ENCODE results near the gene FRRS1L.

FRRS1L gene

DNA sequence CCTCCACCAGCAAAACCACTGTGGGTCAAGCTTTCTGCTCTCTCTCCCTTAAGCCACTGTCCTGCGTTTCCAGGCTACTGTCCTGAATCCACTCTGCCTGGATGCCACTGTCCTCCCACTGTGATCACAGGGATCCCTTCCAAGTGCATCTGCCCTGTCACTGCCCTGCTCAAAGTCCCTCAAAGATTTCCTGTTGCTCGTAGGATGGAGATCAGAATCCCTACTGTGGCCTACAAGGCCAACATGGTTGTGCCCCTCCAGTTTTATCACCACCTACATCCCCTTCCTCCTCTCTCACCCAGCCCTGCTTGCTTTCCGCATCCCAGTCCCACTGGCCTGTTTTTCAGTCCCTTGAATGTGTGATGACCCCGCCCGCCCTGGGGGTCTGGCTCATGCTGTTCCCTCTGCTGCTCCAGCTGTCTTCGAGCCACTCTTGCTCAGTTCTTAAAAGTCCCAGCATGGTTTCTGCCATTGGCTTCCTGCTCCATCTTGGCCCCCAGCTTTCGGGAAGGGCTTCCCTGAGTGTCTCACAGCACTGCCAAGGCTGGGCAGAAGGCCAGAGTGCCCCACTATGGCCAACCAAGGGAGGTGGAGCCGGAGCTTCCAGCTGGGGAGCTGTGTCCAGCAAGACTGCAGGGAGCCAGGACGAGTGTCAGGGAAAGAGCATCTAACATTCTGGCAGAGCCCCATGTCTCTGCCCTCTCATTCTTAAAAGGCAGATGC, 12.9 kb upstream of the FRRS1L start:
- H3K27ac ChIP-seq: no peak overlapping the region
- DNase-seq (ENCODE audit: low read depth, low spot score): no peak

DNA sequence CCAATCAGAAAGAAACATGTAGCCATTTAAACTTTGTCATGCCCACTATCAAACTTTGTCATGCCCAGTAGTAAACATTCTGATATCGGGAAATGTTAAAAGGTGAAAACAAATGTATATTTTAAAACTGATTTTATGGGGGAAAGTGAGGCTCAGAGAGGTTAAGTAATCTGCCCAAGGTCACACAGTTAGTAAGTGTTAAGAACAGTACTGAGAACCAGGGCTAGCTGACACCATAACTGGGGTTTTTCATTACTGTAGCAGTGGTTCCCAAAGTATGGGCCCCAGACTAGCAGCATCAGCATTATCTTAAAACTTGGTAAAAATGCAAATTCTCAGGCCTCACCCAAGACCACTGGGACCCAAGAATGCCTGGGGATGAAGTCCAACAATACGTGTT, 9.9 kb upstream of the FRRS1L start:
- no peak for DNase-seq (ENCODE audit: low read depth, low spot score)
- H3K27ac ChIP-seq: no peak overlapping the region

DNA sequence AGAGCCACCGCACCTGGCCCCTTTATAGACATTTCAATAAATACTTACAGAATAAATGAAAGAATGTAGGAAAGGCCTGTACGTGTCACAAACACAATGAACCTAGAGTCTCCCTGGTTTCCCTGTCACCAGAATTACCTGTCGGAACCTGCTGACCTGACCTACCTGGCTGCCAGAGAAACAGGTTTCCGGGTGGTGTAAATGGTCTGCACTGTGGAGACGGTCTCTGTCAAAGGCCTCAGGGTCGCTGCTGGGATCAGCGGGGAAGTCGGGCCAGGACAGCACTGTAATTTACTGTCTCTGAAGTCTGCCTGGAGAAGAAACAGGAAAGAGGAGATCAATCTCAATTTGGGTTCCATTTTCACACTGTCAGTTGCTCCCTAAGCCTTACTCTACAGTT, 9.3 kb upstream of the FRRS1L start:
- DNase-seq (ENCODE audit: low read depth, low spot score): no peak
- H3K27ac ChIP-seq: no peak overlapping the region

DNA sequence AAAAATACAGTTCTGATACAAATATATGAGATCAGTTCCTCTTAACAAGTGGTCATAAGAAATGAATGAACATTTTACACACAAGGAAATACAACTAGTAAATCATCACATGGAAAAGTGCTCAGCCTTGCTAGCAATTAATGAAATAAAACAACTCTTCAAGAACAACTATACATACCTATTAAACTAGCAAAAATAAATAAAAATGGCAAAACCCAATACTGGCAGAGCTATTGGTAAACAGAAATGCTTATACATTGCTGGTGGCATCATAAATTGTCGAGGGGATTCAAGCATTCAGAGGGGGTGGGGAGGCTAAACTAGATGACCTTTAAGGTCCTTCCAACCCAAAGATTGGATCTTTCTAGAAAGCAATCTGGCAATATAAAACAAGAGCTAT, 5.9 kb upstream of the FRRS1L start:
- H3K27ac ChIP-seq: no peak overlapping the region
- no peak for DNase-seq (ENCODE audit: low read depth, low spot score)

DNA sequence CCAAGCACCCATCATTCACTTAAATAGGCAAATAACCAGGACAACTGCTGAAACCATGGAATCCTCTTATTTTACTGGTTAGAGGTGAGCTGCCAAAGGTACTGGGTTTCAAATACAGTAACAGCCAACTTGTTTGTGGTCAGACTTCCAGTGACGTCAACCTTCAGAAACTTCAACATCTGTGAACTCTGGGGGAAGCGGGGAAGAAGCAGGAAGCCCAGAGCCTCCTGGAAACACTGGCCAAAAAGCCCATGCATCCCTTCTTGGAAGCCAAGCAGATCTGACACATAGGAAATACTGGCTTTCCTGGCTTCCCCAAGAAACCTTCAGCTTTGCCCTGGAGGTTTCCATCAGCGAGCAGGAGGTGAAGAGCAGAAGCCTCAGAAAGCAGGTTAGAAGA, 4.9 kb upstream of the FRRS1L start:
- no peak overlapping the region for H3K27ac ChIP-seq
- DNase-seq (ENCODE audit: low read depth, low spot score): no peak

DNA sequence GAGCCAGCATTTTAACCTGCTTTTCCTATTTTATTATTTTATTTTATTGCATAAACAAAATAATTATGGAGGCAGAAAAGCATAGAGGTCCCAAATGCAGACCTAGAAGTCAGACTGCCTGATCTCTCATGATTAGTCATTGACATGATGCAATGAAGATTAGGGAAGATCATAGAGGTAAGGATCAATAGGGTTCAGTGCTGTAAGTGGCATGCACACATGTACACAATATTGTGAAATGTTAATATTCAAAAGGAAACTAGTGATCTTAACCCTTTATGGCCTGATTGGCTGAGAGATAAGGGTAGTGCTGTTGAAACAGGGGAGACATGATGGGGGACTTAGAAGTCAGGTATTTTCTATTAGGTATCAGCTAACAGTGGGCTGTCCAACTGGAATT, 1.1 kb upstream of the FRRS1L start:
- no peak overlapping the region for H3K27ac ChIP-seq
- no peak for DNase-seq (ENCODE audit: low read depth, low spot score)

DNA sequence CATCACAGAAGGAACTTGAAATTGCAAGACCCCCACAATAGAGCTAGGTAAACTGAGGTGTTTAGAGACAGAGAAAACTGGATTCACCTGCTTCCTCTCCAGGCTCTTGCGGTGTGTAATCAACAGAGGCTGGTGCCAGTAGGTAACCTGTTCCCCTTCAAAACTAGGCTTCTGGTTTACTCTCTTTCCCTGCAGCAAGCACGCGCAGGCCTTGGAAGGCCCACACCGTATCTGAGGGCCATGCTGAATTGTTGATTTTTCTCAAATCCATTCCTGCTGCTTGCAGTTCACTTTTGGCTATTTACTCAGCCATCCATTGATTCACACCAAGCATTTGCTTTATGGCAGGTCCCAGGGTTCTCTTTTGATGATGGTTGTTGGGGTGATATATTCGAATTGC, 667 bp upstream of the FRRS1L start:
- DNase-seq (ENCODE audit: low read depth, low spot score): no peak
- H3K27ac ChIP-seq: no peak overlapping the region

DNA sequence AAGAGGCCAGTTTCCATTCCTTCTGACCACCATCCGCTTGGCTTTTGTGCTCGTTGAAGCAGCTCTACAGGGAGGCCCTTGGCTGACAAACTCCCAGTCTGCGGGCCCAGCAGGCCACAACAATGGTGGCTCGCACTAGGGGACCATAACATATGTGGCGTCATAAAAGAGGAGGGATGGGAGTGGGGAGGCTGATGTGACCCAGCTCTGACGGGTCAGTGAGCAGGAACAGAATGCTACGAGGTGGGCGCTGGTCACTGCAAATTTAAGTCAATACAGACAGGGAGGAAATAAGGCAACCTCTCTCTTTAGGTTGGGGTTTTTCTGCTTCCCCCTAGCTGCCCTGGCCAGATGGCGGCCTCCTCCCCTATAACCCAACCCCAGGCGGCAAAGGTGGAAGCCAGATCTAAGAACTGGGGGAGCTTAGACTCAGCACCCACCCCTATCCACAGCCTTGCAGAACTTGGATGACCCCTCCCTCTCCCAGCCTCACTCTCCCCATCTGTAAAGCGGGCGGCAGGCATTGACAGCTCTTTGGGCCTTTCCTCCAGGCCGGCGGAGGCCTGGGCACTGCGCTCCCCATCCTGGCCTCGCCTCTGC, 778 bp downstream of the FRRS1L start:
- no peak for DNase-seq (ENCODE audit: low read depth, low spot score)
- H3K27ac ChIP-seq: no peak overlapping the region

DNA sequence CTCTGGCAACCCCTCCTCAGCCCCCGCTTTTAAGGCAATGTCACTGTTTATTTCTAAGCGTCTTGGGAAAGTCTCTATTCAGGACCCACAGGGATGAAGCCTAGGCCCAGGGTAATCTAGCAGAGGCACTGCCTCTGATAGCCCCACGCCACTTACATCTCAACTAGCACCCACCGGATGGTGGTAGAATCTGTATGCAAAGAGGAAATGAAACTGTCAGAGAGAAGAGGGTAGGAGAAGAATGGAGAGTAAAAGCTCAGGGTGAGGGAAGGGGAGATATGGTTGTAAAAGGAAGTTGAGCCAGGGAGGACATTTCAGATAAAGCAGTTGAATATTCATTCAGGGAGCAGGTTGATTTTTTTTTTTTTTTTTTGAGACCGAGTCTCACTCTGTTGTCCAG, 3.0 kb downstream of the FRRS1L start:
- no peak overlapping the region for H3K27ac ChIP-seq
- DNase-seq (ENCODE audit: low read depth, low spot score): no peak

DNA sequence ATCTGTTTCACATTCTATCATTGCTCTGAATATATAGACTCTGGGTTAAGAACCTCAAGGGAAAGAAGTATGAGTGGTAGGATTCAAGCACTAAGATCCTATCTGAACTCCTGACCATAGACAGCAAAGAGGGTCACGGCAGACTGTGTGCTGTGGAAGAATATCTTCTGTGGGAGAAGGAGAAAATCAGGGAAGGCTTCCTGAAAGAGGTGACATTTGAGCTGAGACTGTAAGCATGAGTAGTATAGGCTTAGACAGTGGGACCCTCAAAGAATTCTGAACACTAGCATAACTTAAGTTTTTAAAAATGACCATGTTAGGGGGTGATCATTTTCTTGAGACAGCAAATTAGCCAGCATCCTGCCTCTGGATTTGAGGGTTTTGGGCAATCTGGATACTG, 3.9 kb downstream of the FRRS1L start:
- DNase-seq (ENCODE audit: low read depth, low spot score): no peak
- no peak overlapping the region for H3K27ac ChIP-seq

DNA sequence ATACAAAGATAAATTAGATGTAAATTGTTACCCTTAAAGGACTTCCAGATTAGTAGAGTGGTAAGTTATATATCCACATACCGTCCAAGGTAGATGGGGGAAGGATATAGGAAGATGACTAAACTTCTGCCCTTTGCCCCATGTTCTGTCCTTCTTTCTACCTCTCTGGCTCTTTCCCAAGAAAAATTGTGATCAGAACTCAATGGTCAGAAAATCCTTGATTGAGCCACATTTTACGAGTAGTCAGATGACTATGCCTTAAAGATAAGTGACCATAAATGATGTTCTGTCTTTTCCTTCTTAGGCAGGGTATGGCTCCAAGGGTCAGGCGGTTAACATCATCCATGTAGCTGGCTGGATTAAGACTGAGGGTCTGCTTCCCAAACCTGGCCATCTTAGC, 4.4 kb downstream of the FRRS1L start:
- no peak overlapping the region for H3K27ac ChIP-seq
- DNase-seq (ENCODE audit: low read depth, low spot score): no peak

DNA sequence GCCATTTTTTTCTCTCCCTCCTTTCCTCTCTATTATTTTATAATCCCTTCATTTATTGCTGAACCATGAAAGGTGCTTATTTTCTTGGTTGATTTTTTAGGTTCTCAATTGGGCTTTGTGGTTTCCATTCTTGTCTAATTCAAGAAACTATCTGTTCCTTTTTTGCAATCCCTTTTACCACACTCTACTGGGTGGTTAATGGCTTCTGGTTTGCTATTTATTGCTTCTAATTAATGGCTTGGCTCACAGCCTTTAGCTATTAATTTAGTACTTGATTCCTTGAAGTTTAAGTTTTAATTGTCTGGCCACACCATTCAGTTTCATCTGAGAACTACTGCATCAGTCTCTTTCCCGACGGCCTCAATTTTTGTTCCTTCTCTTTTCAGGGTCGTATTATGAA, 5.6 kb downstream of the FRRS1L start:
- no peak overlapping the region for H3K27ac ChIP-seq
- no peak for DNase-seq (ENCODE audit: low read depth, low spot score)

DNA sequence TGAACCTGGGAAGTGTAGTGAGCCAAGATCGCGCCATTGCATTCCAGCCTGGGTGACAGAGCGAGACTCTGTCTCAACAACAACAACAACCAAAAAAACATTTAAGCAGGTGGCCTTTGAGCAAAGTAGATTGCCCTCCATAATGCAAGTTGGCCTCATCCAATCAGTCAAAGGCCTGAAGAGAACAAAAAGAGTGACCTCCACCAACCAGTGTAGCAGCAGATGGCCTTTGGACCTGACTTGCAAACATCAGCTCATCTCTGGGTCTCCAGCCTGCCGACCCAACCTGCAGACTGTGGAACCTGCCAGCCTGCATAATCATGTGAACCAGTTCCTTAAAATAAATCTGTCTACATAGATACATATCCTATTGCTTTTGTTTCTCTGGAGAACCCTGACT, 7.5 kb downstream of the FRRS1L start:
- no peak overlapping the region for H3K27ac ChIP-seq
- no peak for DNase-seq (ENCODE audit: low read depth, low spot score)

DNA sequence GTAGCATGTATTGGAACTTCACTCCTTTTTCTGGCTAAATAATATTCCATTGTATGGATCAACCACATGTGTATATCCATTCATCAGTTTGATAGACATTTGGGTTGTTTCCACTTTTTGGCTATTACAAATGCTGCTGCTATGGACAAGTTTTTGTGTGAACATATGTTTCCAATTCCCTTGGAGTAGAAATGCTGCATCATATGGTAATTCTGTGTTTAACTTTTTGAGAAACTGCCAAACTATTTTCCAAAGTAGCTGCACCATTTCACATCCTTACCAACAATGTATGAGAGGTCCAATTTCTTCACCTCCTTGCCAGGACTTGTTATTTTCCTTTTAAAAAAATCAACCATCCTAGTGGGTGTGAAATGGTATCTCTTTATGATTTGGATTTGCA, 8.4 kb downstream of the FRRS1L start:
- no peak overlapping the region for H3K27ac ChIP-seq
- DNase-seq (ENCODE audit: low read depth, low spot score): no peak

DNA sequence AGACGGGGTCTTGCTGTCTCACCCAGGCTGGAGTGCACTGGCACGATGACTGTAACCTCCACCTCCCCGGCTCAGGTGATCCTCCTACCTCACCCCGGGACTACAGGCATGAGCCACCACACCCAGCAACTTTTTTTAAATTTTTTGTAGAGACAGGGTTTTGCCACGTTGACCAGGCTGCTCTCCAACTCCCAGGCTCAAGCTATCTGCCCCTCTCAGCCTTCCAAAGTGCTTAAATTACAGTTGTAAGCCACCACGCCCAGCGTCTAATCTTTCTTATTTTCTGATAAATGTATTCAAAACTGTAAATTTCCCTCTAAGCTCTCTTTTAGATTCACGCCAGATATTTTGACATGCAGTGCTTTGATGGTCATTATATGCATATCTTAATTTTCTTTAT, 10.3 kb downstream of the FRRS1L start:
- H3K27ac ChIP-seq: no peak overlapping the region
- no peak for DNase-seq (ENCODE audit: low read depth, low spot score)

DNA sequence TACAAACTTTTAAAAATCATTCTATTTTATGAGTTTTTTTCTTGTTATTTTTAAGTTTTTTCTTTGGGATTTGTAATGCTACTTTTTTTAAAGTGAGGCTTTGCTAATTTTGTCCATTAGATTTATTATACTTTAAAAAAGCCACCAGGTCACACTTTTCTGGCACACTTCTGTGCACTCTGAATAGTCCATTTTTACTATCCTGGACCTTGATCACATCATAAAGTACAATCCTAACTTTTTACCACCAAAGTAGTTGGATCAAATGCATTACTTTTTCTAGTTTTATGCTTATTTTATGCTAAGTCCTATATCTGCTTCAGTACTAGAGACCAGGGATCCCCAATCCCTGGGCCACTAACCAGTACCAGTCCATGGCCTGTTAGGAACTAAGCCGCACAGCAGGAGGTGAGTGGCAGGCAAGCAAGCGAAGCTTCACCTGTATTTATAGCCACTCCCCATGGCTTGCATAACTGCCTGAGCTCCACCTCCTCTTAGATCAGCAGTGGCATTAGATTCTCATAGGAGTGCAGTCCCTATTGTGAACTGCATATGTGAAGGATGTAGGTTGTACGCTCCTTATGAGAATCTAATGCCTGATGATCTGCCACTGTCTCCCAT, 16.0 kb downstream of the FRRS1L start:
- no peak for DNase-seq (ENCODE audit: low read depth, low spot score)
- H3K27ac ChIP-seq: no peak overlapping the region

DNA sequence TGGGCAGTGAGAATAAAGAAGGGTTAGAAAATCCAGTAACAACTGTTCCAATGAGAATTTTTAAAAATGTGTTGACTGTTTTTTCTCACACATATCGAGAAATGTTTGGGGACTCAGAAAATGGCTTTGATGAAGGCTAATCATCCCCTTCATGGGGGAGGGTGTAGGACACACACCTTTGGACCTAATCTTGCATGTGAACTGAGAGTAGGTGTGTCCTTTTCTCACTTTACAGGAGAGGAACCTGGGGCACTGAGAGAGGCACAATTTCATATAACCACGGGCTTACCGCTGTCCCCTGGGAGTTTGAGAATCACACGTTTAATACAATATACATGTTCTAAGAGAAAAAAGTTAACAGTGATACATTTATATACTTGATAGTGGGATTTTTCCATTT, 17.3 kb downstream of the FRRS1L start:
- DNase-seq (ENCODE audit: low read depth, low spot score): no peak
- no peak overlapping the region for H3K27ac ChIP-seq

DNA sequence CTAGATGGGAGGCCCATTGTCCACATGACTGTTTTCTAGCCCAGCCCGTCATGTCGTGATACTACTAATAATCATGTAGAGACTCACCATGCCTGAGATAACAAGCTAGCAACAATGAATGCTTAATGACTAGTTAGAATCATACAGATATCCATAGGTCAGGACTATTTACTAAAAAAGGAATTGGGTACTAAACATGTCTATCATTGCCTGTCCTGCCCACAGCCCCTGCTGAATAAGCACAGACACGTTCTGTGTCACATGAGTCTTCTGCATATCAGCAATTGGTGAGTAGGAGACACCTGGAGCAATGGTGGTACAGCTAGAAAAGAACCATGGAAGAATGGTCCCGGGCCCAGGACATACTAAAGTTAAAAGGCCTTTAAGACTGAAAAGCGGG, 18.0 kb downstream of the FRRS1L start:
- H3K27ac ChIP-seq: no peak overlapping the region

DNA sequence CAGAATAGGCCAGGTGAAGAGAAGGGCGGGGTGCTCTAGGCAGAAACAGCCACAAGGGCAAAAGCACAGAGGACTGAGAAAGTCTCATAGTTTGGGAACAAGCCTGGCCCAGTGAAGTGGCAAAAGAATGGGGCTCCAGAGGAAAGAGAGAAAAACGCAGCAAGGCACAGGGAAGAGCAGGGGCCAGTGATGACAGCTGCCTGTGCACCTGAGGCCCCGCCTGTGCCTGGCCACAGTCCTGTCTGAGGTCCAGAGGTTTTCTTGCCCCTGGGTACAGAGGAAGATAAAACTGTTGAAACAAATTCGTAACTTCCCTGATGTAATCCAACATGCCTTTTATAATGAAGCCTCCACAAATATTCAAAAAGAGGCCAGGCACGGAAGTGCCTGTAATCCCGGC, 22.0 kb downstream of the FRRS1L start:
- no peak for DNase-seq (ENCODE audit: low read depth, low spot score)
- H3K27ac ChIP-seq: no peak overlapping the region

More for the DNA sequence above, 18.0 kb downstream of the FRRS1L start:
- DNase-seq (ENCODE audit: low read depth, low spot score): no peak

DNA sequence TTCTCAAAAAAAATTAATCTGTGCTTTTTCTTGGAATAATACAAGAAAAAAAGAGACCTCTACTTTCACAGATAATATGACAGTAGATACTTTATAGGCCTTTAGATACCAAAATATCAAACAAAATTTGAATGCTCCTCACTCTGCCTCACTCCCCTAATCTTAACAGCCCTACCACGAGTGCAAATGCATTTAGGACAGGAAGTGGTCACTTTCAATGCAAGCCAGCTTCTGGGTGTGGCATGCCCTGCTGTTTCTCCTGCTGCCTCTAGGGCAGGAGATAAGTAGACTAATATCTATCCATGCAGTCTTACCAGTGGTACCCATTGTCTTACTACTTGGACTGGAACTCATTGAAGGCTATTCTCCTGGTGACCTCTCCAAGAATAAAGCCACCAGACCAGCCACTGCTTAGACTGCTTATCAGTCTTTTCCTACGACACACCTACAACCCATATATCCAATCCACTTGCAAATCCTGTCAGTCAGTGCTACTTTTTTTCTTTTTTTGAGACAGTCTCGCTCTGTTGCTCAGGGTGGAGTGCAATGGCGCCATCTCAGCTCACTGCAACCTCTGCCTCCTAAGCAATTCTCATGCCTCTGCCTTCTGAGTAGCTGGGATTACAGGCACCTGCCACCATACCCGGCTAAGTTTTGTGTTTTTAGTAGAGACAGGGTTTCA, 23.0 kb downstream of the FRRS1L start:
- DNase-seq (ENCODE audit: low read depth, low spot score): no peak

DNA sequence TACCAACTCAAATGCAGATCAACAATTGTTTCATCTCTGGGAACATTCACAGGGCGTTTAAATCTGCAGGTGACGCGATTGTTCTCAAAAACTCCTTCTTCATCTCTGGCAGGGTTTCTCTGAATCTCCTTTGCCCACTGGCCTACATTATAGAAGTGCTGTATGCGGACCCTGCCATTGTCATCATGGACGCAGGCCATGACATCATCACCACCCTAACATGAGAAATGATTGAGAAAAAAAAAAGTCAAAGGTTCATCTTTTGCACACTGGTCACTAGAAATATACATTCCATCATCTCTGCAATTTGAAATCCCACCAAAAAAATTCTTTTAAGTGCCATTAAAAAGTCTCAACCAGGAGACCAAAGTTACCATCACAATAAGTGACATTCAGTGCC, 25.7 kb downstream of the FRRS1L start:
- no peak overlapping the region for H3K27ac ChIP-seq
- DNase-seq (ENCODE audit: low read depth, low spot score): no peak

More for the DNA sequence above, 23.0 kb downstream of the FRRS1L start:
- H3K27ac ChIP-seq: no peak overlapping the region

Data from epithelial cell of prostate (primary cell).